H9 (cell line): ENCODE measurements around the gene SLC39A7. TPM values are rescaled to one million over a fixed set of nuclear protein-coding genes. Genes with fewer than 3 reads are reported as not detected.
A peak's percentile ranks its signal among the peaks of the same experiment; 100 is the strongest.

Experiments
- DNase-seq: peaks from one replicate; pipeline ENCODE4 v3.0.0-alpha.2; 2017
- H2AFZ ChIP-seq: one replicate; pipeline ENCODE4 v1.6.1; 2013; ENCODE audit warnings: mild to moderate bottlenecking, low read length, control low read depth, moderate library complexity
- H2AK5ac ChIP-seq: 2 replicates; pipeline ENCODE4 v1.6.1; 2013; ENCODE audit warnings: low read length, control low read depth, mixed read lengths; ENCODE audit not compliant: insufficient read length
- H2BK120ac ChIP-seq: one replicate; pipeline ENCODE4 v1.6.1; 2013; ENCODE audit warnings: low read depth, mild to moderate bottlenecking, low read length, control low read depth, inconsistent platforms; ENCODE audit not compliant: poor library complexity, severe bottlenecking
- H2BK12ac ChIP-seq: 2 replicates; pipeline ENCODE4 v1.6.1; 2013; ENCODE audit warnings: low read length, control low read depth, mixed read lengths, low read depth; ENCODE audit not compliant: insufficient read length
- H2BK15ac ChIP-seq: 2 replicates; pipeline ENCODE4 v1.6.1; 2013; ENCODE audit warnings: low read depth, low read length, control low read depth
- H2BK20ac ChIP-seq: one replicate; pipeline ENCODE4 v1.6.1; 2013; ENCODE audit warnings: low read depth, mild to moderate bottlenecking, low read length, control low read depth, inconsistent platforms; ENCODE audit not compliant: poor library complexity, severe bottlenecking
- H2BK5ac ChIP-seq: 2 replicates; pipeline ENCODE4 v1.6.1; 2013; ENCODE audit warnings: low read length, control low read depth, mixed read lengths; ENCODE audit not compliant: insufficient read length
- H3K14ac ChIP-seq: 2 replicates; pipeline ENCODE4 v1.6.1; 2013; ENCODE audit warnings: low read length, control low read depth; ENCODE audit not compliant: insufficient read depth
- H3K18ac ChIP-seq: 2 replicates; pipeline ENCODE4 v1.6.1; 2013; ENCODE audit warnings: low read depth, mild to moderate bottlenecking, mixed read lengths, low read length, control low read depth; ENCODE audit not compliant: insufficient read length
- H3K23ac ChIP-seq: 2 replicates; pipeline ENCODE4 v1.6.1; 2013; ENCODE audit warnings: low read length, control low read depth, mixed read lengths, low read depth; ENCODE audit not compliant: insufficient read length
- H3K23me2 ChIP-seq: 2 replicates; pipeline ENCODE4 v1.6.1; 2013; ENCODE audit warnings: low read depth, mild to moderate bottlenecking, mixed read lengths, low read length, control low read depth; ENCODE audit not compliant: insufficient read length, poor library complexity, severe bottlenecking
- H3K27ac ChIP-seq: 2 replicates; pipeline ENCODE4 v1.5.1; 2013; ENCODE audit warnings: low read length, control low read depth, mixed read lengths, low read depth; ENCODE audit not compliant: insufficient read length
- H3K27me3 ChIP-seq: 2 replicates; pipeline ENCODE4 v1.6.1; 2013; ENCODE audit warnings: low read length, control low read depth, inconsistent platforms; ENCODE audit not compliant: insufficient read depth
- H3K4ac ChIP-seq: 2 replicates; pipeline ENCODE4 v1.6.1; 2013; ENCODE audit warnings: low read depth, mild to moderate bottlenecking, control low read depth, inconsistent platforms, low read length, moderate library complexity
- H3K4me1 ChIP-seq: 2 replicates; pipeline ENCODE4 v1.6.1; 2013; ENCODE audit warnings: low read length, control low read depth, inconsistent platforms; ENCODE audit not compliant: insufficient read depth
- H3K4me2 ChIP-seq: 2 replicates; pipeline ENCODE4 v1.6.1; 2013; ENCODE audit warnings: low read length, control low read depth, mixed read lengths; ENCODE audit not compliant: insufficient read length, insufficient read depth
- H3K56ac ChIP-seq: 2 replicates; pipeline ENCODE4 v1.6.1; 2013; ENCODE audit warnings: low read depth, mild to moderate bottlenecking, mixed read lengths, low read length, control low read depth; ENCODE audit not compliant: insufficient read length
- H3K79me1 ChIP-seq: 2 replicates; pipeline ENCODE4 v1.6.1; 2013; ENCODE audit warnings: low read depth, mild to moderate bottlenecking, moderate library complexity, low read length, control low read depth, inconsistent platforms; ENCODE audit not compliant: insufficient read depth, poor library complexity, severe bottlenecking
- H3K79me2 ChIP-seq: 2 replicates; pipeline ENCODE4 v1.6.1; 2013; ENCODE audit warnings: low read length, control low read depth, inconsistent platforms; ENCODE audit not compliant: insufficient read depth
- H3K9ac ChIP-seq: 2 replicates; pipeline ENCODE4 v1.6.1; 2013; ENCODE audit warnings: low read length, control low read depth, mixed read lengths; ENCODE audit not compliant: insufficient read length; ENCODE audit errors: extremely low read depth
- H3K9me3 ChIP-seq: one replicate; pipeline ENCODE4 v1.6.1; 2013; ENCODE audit warnings: low read depth, low read length, inconsistent platforms; ENCODE audit not compliant: control insufficient read depth
- H3T11ph ChIP-seq: one replicate; pipeline ENCODE4 v1.6.1; 2013; ENCODE audit warnings: mild to moderate bottlenecking, low read length, control low read depth, inconsistent platforms
- H4K20me1 ChIP-seq: one replicate; pipeline ENCODE4 v1.6.1; 2013; ENCODE audit not compliant: control insufficient read depth, insufficient read length, insufficient read depth
- H4K5ac ChIP-seq: 2 replicates; pipeline ENCODE4 v1.6.1; 2013; ENCODE audit warnings: low read depth, mild to moderate bottlenecking, mixed read lengths, low read length, control low read depth; ENCODE audit not compliant: insufficient read length
- H4K8ac ChIP-seq: replicated peaks from 2 replicates; pipeline ENCODE4 v1.6.1; 2013; ENCODE audit warnings: low read length, control low read depth, mixed read lengths, low read depth; ENCODE audit not compliant: insufficient read length
- H4K91ac ChIP-seq: 2 replicates; pipeline ENCODE4 v1.6.1; 2013; ENCODE audit warnings: low read depth, mild to moderate bottlenecking, moderate library complexity, mixed read lengths, low read length, control low read depth; ENCODE audit not compliant: insufficient read length
- H3K27ac Mint-ChIP-seq, 3 experiments: 2 replicates in 2 of 3; 3 replicates in 1 of 3; pipeline ENCODE4 v1.8.0; 2020 to 2021; ENCODE audit warnings: mixed read lengths in 3 of 3, mild to moderate bottlenecking in 1 of 3, moderate library complexity in 1 of 3
- H3K27me3 Mint-ChIP-seq: 2 replicates; pipeline ENCODE4 v1.8.0; 2021; ENCODE audit warnings: low read depth, mild to moderate bottlenecking, moderate library complexity, mixed read lengths
- H3K36me3 Mint-ChIP-seq, 3 experiments: 2 replicates in 2 of 3; 3 replicates in 1 of 3; pipeline ENCODE4 v1.8.0; 2020 to 2021; ENCODE audit warnings: low read depth in 3 of 3, mixed read lengths in 3 of 3; ENCODE audit not compliant: insufficient read depth in 1 of 3
- H3K4me1 Mint-ChIP-seq, 2 experiments: 2 replicates each; pipeline ENCODE4 v1.8.0; 2020; ENCODE audit warnings: mixed read lengths in 2 of 2
- H3K4me3 Mint-ChIP-seq, 2 experiments: 2 replicates in 1 of 2; 3 replicates in 1 of 2; pipeline ENCODE4 v1.8.0; 2020 to 2021; ENCODE audit warnings: mild to moderate bottlenecking in 2 of 2, mixed read lengths in 2 of 2, moderate library complexity in 1 of 2
- H3K9me3 Mint-ChIP-seq, 2 experiments: 2 replicates in 1 of 2; 3 replicates in 1 of 2; pipeline ENCODE4 v1.8.0; 2020; ENCODE audit warnings: mild to moderate bottlenecking in 2 of 2, mixed read lengths in 2 of 2, moderate library complexity in 1 of 2
- WGBS: extraction: QIAGEN DNeasy Blood & Tissue Kit; methylation state at CpG from one replicate; pipeline ENCODE4 v1.1.7; 2013; ENCODE audit warnings: missing lambda C conversion rate, low lambda C conversion rate, mixed read lengths; ENCODE audit not compliant: insufficient read length; ENCODE audit errors: extremely low coverage; 5-methylcytosine and 5-hydroxymethylcytosine counted together
- total RNA-seq: library from RNA; stranded (reverse); gene quantifications from 2 replicates; pipeline ENCODE4 v1.2.1, GENCODE V29; 2021
- TF ChIP-seq, protein P1 (sequence below): fragments of 200-600 bp; sonication (generic); conservative IDR thresholded peaks from 3 replicates; pipeline ENCODE4 v1.8.0; 2021; ENCODE audit warnings: antibody characterized with exemption, mild to moderate bottlenecking

SLC39A7 gene
- total RNA-seq, 1 experiment from 2014 or later, result 107 TPM

GRCh38 chr6:33206864-33207551 is 6.3 kb downstream of the SLC39A7 start:
- Mint-ChIP-seq H3K4me3 (peak overlapping the region; percentile 83 to 95), H3K27me3 (peaks cover 53% of the 10 kb centered on the region), H3K36me3 (peaks cover 26 to 43% (median 34%) of the 10 kb centered on the region in 3 experiments), H3K9me3 (no peaks in the 10 kb centered on the region; a peak in 1 of 5 replicates), H3K27ac (no peak overlapping the region; a peak in 1 of 7 replicates), H3K4me1 (peaks cover 38 to 46% of the 10 kb centered on the region in 2 experiments)
- no peak overlapping the region for H2BK12ac ChIP-seq
- no peak overlapping the region for H4K8ac ChIP-seq
- H3K4ac ChIP-seq, result no peak overlapping the region
- H4K20me1 ChIP-seq, result peaks cover 3% of the 10 kb centered on the region
- no peak overlapping the region for H2BK5ac ChIP-seq
- peaks cover 25% of the 10 kb centered on the region; the same call in 1 of the 2 replicates for H3K27me3 ChIP-seq
- no peak overlapping the region for H3K23ac ChIP-seq
- H3K18ac ChIP-seq, result no peak overlapping the region
- H3T11ph ChIP-seq, result no peak overlapping the region
- H3K4me1 ChIP-seq, result peaks cover 6% of the 10 kb centered on the region; the same call in 1 of the 2 replicates
- H3K4me2 ChIP-seq, result peak overlapping the region; percentile 80
- TF ChIP-seq, protein P1, sequence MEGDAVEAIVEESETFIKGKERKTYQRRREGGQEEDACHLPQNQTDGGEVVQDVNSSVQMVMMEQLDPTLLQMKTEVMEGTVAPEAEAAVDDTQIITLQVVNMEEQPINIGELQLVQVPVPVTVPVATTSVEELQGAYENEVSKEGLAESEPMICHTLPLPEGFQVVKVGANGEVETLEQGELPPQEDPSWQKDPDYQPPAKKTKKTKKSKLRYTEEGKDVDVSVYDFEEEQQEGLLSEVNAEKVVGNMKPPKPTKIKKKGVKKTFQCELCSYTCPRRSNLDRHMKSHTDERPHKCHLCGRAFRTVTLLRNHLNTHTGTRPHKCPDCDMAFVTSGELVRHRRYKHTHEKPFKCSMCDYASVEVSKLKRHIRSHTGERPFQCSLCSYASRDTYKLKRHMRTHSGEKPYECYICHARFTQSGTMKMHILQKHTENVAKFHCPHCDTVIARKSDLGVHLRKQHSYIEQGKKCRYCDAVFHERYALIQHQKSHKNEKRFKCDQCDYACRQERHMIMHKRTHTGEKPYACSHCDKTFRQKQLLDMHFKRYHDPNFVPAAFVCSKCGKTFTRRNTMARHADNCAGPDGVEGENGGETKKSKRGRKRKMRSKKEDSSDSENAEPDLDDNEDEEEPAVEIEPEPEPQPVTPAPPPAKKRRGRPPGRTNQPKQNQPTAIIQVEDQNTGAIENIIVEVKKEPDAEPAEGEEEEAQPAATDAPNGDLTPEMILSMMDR, result no peak
- H4K91ac ChIP-seq, result no peak overlapping the region
- H3K27ac ChIP-seq, result no peak overlapping the region
- no CpG with 5 or more reads among the region's 20 CpGs for WGBS
- no peaks in the 10 kb centered on the region for H3K79me1 ChIP-seq
- no peak overlapping the region for H3K14ac ChIP-seq
- no peak overlapping the region for H2AFZ ChIP-seq
- DNase-seq, result no peak
- H2BK120ac ChIP-seq, result no peak overlapping the region
- no peak overlapping the region for H2BK15ac ChIP-seq
- H3K9ac ChIP-seq, result no peak overlapping the region
- H2BK20ac ChIP-seq, result no peak overlapping the region
- H4K5ac ChIP-seq, result no peak overlapping the region
- no peak overlapping the region for H3K56ac ChIP-seq
- H3K79me2 ChIP-seq, result no peaks in the 10 kb centered on the region; the same call in 1 of the 2 replicates
- H3K9me3 ChIP-seq, result no peaks in the 10 kb centered on the region
- H3K23me2 ChIP-seq, result peaks cover 18% of the 10 kb centered on the region
- no peak overlapping the region for H2AK5ac ChIP-seq
